Measurements from ENCODE around the gene FUZ.

Gene FUZ

DNA sequence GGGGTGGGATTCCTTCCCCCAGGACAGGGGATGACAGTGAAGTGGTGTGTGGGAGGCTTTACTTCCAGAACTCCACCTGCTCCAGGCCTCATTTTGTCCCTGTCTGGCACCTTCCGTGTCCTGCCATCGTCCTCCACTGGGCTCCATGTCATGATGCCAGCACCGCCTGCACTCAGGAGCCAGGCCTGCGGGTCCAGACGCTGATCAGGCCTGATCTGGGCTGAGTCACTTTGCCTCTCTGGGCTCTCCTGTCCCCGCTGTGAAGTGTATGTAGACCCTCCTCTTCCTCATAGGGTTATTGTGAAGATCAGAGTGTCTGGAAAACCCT is 9.6 kb downstream of the FUZ start:
- no peak for DNase-seq

DNA sequence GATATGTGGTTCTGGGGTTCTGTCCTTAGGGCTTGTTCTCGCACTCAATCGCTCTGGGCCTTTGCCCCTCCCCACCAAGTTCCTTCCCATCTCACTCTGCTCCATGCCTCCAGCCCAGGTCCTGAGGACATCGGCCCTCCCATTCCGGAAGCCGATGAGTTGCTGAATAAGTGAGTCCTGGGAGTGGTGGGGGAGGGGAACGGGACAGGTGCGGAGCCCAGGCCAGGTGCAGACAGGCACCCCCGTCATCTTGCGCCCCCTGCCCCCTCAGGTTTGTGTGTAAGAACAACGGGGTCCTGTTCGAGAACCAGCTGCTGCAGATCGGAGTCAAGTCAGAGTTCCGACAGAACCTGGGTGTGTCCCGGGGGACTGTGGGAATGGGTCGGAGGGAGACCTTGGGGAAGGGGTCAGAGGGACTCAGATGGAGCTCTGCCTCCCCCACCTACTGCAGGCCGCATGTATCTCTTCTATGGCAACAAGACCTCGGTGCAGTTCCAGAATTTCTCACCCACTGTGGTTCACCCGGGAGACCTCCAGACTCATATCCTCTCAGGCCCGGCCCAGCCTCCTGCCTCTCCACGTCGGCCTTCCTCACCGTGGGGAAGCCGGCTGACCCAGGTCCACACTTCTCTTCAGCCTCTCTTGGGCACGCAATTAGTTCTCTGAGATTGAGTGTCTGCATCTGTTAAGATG is 10.1 kb downstream of the FUZ start:
- DNase-seq: no peak

DNA sequence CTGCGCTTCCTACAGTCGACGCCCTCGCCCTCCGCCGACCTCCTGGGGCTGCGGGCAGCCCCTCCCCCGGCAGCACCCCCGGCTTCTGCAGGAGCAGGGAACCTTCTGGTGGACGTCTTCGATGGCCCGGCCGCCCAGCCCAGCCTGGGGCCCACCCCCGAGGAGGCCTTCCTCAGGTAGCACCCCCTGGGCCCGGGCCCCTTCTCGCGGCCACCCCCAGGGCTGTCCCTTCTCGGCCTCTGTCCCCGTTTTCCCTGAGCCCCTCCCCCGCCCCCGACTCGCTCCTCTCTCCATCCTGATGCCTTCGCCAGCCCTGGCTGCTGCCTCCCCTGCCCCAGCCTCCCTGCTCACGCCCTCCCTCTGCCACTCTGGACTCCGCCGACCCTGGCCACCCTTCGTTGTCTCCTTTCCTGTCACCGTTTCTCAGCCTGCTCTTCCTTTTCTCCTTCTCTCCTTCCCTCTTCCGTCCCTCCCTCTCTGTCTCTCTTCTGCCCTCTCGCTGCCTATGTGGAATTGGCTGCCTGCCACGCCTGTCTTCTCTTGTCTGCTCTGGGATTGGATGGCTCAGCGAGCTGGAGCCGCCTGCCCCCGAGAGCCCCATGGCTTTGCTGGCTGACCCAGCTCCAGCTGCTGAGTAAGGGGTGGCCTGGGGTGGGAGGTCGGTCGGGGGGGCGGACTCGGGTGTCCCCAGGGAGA is 11.0 kb downstream of the FUZ start:
- no peak for DNase-seq

DNA sequence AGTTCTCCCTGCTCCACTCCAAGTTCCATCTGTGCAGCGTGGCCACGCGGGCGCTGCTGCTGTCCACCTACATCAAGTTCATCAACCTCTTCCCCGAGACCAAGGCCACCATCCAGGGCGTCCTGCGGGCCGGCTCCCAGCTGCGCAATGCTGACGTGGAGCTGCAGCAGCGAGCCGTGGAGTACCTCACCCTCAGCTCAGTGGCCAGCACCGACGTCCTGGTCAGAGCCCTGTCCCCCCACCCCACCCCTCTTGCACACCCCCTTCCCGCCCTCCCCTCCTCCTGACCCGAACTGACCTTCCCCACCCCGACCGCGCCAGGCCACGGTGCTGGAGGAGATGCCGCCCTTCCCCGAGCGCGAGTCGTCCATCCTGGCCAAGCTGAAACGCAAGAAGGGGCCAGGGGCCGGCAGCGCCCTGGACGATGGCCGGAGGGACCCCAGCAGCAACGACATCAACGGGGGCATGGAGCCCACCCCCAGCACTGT is 11.6 kb downstream of the FUZ start:
- DNase-seq: no peak

DNA sequence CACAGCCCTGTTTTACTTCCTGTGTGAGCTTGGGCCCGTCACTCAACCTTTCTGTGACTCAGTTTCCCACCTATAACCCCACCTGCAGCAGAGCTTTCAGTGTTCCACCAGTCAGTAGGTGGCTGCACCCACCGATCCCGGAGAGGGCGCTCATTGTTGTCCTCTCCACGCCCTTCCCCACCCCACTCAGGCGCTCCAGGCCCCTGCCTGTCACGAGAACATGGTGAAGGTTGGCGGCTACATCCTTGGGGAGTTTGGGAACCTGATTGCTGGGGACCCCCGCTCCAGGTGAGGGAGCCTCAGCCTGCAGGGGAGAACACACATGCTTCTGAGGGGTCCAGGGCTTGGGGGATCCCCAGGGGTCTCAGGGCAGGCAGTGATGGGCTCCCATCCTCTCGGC is 12.3 kb downstream of the FUZ start:
- no peak for DNase-seq

DNA sequence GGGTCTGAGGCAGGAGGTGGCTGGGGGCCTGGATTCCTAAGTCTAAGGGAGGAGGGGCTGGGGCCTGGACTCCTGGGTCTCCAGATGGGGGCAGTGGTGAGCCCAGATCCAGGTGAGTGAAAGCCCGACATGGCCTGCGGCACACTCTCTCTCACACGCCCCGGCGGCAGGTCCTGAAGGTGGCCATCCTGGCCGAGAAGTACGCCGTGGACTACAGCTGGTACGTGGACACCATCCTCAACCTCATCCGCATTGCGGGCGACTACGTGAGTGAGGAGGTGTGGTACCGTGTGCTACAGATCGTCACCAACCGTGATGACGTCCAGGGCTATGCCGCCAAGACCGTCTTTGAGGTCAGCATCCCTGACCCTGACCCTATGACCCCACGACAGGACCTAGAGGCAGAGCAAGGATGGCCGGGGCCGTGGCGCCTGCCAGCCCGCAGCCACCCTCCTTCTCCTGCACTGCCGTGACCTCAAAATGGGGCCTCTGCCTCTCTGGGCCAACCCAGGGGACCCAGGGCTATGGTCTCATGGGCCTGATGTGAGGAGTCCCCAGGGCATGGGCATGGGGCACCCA is 13.2 kb downstream of the FUZ start:
- no peak for DNase-seq

DNA sequence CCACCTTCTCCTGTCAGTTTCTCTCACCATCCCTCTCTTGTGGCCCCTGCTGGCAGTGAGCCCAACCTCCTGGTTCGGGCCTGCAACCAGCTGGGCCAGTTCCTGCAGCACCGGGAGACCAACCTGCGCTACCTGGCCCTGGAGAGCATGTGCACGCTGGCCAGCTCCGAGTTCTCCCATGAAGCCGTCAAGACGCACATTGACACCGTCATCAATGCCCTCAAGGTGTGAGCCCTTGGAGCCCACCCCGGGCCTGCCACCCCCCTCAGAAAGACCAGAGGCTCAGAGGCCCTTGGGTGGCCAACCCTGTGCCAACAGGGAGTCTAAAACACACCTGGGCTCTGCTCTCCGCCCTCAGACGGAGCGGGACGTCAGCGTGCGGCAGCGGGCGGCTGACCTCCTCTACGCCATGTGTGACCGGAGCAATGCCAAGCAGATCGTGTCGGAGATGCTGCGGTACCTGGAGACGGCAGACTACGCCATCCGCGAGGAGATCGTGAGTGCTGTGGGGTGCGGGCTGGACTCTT is 13.8 kb downstream of the FUZ start:
- no peak for DNase-seq

DNA sequence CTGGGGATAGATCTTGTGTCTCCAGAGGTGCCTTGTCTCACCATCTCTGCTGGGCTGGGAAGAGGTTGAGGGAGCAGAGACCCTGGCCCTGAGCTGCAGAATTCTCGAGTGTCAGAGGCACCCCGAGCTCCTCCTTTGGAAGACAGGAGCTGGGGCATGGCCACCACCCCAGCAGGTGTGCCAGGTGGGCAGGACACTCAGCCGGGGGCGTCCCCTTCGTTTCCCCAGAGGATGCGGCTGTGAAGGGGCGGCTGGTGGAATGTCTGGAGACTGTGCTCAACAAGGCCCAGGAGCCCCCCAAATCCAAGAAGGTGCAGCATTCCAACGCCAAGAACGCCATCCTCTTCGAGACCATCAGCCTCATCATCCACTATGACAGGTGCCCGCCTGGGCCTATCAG is 14.5 kb downstream of the FUZ start:
- DNase-seq: no peak

DNA sequence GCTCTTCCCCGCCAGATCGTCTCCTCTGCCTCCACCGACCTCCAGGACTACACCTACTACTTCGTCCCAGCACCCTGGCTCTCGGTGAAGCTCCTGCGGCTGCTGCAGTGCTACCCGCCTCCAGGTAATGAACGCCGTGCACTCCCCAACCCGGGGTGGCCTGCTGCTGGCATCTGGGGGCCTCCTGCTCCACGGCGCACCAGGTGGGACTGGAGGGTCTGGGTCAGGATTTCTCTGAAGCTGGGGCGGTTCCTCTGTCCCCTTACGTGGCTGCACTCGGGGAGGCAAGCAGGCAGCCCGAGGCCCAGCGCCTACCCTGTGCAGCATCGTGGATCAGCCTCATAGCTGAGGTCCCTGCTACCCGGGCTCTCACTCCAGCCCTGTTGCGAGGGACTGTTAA is 17.5 kb downstream of the FUZ start:
- DNase-seq: no peak

DNA sequence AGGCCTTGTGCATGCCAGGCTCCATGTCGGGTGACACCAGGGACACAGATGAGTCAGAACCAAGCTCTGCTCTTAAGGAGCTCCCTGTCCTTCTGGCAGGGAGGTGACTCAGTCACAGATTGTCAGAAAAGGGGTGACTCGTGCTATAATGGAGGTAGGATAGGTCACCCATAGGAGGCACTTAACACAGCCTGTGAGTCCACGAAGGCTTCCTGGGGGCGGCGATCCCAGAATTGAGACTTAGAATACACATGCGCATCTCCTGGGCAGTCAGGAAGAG is 19.6 kb downstream of the FUZ start:
- DNase-seq: no peak

DNA sequence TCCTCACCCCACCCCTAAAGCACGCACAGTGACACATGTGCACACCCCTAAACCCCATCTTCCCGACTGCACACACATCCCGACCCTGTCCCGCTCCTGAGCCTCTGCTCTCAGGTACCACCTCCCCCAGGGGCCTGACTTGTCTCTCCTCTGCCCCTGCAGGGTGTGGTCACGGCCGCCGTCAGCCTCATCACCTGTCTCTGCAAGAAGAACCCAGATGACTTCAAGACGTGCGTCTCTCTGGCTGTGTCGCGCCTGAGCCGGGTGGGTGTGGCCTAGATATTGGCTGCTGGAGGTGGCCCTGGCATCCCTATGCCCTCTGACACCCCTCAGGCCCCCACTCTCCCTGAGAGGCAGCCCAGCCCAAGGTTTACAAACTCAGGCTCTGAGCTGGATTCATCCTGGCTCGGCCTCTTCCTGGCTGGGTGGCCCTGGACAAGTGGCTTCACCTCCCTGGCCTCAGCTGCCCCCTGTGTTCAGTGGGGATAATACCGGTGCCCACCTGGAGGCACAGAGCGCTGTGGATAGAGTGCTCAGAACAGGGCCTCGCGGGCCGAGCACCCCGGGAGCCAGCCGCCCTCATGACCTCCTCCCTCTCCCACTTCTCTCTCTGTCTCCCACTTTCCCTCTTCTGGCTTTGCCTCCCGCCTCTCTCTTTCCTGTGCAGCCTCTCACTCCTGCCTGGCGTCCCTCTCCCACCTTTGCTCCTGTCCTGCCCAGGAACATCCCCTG is 20.1 kb downstream of the FUZ start:
- DNase-seq: no peak

DNA sequence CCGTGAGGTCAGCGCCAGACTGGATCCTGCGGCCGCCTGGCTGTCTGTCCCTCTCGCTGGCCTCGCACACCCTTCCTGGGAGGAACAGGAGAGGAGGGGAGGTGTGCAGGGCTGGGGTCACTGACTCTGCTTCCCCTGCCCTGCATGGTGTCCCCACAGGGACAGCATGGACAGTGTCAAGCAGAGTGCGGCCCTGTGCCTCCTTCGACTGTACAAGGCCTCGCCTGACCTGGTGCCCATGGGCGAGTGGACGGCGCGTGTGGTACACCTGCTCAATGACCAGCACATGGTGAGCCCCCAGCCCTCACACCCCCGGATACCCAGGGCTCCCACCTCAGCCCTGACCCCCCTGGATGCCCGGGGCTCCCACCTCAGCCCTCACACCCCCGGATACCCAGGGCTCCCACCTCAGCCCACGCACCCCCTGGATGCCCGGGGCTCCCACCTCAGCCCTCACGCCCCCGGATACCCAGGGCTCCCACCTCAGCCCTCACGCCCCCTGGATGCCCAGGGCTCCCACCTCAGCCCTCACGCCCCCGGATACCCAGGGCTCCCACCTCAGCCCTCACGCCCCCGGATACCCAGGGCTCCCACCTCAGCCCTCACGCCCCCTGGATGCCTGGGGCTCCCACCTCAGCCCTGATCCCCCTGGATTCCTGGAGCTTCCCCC is 21.2 kb downstream of the FUZ start:
- no peak for DNase-seq

DNA sequence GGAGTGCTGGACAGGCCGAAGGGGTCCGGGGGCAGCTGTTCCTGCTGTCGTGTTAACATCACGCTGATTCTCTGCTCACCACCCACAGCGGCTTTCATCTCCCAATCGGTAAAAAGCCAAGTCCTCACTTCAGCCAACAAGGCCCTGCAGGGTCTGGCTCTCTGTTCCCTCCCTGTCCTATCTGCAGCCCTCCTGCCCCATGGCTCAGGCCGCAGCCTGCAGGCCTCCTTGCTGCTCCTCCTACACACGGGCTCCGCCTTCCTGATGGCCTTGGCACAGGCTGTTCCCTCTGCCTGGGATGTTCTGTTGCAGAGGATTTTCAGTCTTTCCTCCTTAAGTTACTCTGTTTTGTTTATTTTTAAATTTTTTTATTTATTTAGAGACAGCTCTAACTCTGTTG is 22.2 kb downstream of the FUZ start:
- DNase-seq: no peak

DNA sequence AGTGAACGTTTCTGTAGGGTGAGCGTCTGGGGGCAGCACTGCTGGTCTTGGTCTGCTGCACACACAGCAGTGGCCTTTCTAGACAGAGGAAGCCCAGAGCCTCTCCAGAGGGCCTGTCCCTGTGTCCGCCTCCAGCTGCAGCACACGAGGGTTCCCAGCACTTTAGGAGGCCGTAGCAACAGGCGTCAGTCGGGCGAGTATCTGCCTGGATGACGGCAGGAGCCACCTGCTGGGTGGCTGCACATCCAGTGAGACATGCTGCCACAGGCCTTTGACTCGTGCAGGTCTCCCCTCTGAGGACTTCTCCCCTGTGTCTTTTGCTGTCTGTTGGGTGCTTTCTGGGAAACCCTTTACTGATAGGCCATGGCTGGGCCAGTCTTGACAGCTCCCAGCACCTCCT is 24.2 kb downstream of the FUZ start:
- DNase-seq: no peak

DNA sequence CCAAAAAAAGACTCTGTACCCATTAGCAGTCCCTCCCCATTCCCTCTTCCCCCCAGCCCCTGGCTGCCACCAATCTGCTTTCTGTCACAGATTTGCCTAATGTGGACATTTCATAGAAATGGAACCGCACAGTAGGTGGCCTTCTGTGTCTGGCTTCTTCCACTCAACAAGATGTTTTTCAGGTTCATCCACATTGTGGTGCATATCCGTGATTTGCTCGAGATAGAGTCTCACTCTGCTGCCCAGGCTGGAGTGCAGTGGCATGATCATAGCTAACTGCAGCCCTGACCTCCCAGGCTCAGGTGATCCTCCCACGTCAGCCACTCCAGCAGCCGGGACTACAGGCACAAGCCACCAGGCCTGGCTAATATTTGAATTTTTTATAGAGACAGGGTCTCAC is 25.3 kb downstream of the FUZ start:
- DNase-seq: no peak

DNA sequence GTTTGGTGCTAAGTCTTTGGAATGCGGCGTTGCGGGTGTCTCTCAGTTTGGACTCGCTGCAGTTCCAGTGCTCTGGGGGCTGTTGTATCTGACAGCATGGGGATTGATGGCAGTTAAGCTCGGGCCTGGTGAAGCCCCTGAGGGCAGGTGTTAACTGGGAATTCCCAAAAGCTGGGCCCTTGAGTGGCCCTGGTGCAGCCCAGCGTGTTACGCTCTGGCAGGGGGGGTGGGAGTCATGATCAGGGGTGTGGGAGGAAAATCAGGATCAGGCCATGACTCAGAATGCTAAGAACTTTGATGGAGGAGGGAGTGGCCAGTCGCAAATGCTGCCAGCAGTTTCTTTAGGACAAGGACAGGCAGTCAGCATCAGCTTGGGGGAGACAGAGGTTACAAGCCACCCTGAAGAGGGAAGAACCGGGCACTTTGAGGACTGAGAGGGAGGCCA is 26.7 kb downstream of the FUZ start:
- no peak for DNase-seq

DNA sequence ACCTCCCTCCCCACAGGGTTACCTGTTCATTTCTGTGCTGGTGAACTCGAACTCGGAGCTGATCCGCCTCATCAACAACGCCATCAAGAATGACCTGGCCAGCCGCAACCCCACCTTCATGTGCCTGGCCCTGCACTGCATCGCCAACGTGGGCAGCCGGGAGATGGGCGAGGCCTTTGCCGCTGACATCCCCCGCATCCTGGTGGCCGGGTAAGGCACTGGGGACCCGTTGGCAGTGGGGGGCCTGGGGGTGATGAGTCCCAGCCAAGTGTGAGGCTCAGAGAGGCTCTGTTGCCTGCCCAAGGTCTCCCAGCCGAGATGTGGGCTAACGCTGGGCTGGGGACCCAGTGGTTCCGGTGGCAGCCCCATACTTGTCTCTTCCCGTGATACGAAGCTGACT is 30.6 kb downstream of the FUZ start:
- no peak for DNase-seq

DNA sequence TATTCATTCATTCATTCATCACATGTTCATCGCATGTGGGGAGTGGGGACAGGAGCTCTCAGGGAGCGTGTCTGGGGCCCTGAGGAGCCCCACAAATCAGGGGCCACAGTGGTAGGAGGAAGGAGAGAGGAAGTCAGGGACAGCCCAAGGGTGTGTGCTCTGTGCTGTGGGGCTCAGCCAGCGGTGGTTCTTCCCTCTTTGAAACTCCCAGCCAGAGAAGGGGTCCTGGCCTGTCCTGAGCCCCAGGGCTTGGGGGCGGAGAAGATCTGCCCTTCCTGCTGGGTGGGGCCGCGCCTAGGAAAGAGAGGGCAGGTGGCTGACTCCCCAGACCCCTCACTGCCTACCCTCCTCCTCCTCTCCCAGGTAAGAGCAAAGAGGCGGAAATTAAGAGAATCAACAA is 31.7 kb downstream of the FUZ start:
- no peak for DNase-seq

DNA sequence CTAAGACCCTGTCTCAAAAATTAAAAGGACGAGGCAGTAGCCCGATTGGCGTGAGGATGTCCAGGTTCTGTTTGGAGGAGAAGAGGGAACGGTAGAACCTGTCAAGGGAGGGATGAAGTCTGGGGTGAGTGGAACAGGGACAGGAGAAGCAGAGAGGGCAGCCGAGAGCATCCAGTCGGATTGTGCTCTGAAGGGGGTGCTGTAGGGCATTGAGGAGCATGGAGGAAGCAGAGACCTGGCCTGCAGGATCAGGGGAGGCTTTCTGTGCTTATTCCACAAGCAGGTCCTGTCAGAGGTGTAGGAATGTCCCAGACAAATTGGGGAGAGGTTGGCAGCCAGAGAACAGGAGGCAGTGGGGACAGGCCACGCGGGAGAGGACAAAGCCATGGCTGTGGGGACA is 32.2 kb downstream of the FUZ start:
- no peak for DNase-seq

DNA sequence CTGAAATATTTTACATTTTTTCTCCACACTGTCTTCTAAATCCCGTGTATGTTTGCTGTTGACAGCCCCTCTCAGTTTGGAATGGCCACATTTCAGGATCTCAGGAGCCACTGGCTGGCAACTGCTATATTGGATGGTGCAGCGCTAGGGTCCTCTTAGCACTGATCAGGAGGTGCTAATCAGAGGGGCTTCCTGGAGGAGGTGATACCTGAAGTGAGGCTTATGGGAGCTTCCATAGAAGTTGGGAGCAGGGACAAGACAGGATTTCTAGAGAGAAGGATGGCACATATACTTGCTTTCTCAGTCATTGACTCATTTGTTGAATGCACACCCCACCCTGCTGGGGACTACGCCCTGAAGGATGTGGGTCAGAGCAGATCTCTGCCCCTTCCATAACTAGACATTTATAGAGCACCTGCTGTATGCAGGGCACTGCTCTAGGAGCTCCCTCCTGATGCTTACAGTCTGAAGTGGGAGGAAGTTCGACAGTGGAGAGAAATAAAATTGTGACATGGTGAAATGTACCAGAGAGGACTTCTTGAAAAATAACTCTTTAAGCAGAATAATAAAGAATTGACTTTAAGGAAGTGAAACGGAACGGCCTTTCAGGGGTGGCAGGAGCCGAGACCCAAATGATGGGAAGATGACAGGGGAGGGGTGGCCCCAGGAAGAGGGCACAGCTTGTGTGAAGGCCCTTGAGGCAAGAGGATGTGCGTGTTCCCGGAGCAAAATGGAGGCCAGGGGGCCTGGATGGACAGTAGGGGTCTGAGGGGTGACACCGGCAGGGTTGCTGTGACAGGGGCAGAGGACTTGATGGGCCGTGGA is 33.1 kb downstream of the FUZ start:
- no peak for DNase-seq

DNA sequence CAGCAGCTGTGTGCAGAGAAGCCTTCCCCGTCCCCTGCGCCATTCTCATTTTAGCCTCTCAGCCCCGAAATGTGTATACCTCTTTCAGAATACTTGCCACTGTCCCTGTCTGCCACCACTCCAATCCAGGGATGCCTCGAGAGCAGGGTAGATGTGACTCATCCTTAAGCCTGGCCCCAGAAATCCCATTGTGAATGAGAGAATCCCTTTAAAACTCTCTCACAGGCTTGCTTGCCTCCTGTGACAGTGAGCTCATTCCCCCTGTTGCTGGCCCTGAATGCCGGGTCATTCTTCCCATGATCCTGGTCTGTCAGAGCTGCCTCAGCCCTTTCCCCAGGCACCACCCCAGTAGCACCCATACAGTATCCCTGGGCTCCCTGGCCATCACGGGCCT is 36.7 kb downstream of the FUZ start:
- DNase-seq: no peak

DNA sequence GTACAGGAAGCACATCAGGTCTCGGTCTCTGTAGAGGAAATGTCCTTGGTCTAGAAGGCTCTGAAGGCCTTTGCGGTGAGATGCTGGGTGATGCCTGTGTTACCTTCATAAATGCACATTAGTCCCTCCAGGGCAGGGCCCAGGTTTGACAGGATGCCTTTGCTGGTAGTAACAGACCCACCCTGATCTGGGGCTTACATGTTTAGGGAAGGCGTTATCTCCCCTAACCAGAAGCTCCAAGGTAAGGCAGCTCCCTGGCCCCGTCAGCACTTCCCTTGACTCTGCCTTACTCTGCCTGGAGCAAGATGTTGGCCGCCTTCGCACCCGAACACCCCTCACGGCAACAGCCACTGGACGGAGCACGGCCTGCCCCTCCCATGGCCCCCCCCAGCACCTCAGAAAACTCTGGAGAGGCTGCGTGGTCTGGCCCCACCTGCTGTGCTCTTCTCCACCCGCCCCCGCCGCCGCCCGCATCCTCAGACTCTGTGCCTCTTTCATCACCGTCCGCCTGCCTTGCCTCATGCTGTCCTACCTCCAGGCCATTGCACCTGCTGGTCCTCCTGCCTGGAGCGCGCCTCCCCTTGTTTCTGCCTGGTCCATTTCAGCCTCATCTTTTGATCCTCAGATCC is 37.2 kb downstream of the FUZ start:
- DNase-seq: no peak
